NT2/D1 (cell line): ENCODE measurements around the gene MAP2K5.

Source experiments
- DNase-seq: peaks from one replicate; pipeline ENCODE4 v3.0.0-alpha.2; 2011; ENCODE audit warnings: low read depth, low spot score
- H3K27me3 ChIP-seq: 2 replicates; pipeline ENCODE4 v1.6.0; 2011; ENCODE audit warnings: mild to moderate bottlenecking; ENCODE audit not compliant: insufficient read length, insufficient read depth
- H3K36me3 ChIP-seq: 2 replicates; pipeline ENCODE4 v1.6.1; 2011; ENCODE audit warnings: mild to moderate bottlenecking, low read length, mixed read lengths; ENCODE audit not compliant: insufficient read depth, insufficient read length
- H3K4me1 ChIP-seq: 2 replicates; pipeline ENCODE4 v1.5.1; 2011; ENCODE audit not compliant: insufficient read depth, insufficient read length
- H3K4me3 ChIP-seq: 2 replicates; pipeline ENCODE4 v1.5.1; 2011; ENCODE audit warnings: low read depth; ENCODE audit not compliant: insufficient read length
- H3K9ac ChIP-seq: 2 replicates; pipeline ENCODE4 v1.6.0; 2011; ENCODE audit warnings: low read depth; ENCODE audit not compliant: insufficient read length
- H3K9me3 ChIP-seq: 2 replicates; pipeline ENCODE4 v1.5.1; 2011; ENCODE audit warnings: mild to moderate bottlenecking, low read length; ENCODE audit not compliant: insufficient read depth
- SUZ12 ChIP-seq: IDR thresholded peaks from 2 replicates; pipeline ENCODE4 v1.6.1; 2011; ENCODE audit not compliant: insufficient read length, insufficient read depth; ENCODE audit errors: extremely low read depth
- YY1 ChIP-seq: IDR thresholded peaks from 2 replicates; pipeline ENCODE4 v1.6.1; 2011; ENCODE audit not compliant: insufficient read length, insufficient read depth
- ZNF274 ChIP-seq: IDR thresholded peaks from 2 replicates; pipeline ENCODE4 v1.6.1; 2011; ENCODE audit warnings: mild to moderate bottlenecking, low read depth, low read length

MAP2K5 gene

DNA sequence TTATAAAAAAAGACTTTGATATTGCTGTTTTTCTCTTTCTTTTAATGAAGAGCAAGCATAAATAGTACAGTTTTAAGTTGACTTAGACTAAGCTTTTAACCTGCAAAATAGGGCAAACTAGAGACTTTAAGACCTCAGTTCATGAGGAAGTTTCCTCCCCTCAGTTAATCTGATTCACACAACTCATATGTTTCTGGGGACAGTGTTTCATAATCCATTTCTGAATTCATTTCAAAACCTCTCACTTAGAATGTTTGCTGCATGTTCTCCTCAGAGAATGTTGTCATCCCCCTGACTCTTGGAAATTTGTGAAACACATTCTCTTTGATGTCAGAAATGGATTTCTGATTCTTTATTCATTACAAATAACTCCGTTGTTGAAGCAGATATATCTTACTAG is 203.5 kb downstream of the MAP2K5 start:
- TF ChIP-seq YY1 (no peak), SUZ12 (no peak), ZNF274 (no peak)
- Histone ChIP-seq H3K4me1 (no peaks in the 10 kb centered on the region), H3K36me3 (no peaks in the 10 kb centered on the region), H3K9me3 (no peaks in the 10 kb centered on the region), H3K9ac (no peak overlapping the region), H3K4me3 (no peak overlapping the region), H3K27me3 (no peaks in the 10 kb centered on the region)
- DNase-seq: no peak

DNA sequence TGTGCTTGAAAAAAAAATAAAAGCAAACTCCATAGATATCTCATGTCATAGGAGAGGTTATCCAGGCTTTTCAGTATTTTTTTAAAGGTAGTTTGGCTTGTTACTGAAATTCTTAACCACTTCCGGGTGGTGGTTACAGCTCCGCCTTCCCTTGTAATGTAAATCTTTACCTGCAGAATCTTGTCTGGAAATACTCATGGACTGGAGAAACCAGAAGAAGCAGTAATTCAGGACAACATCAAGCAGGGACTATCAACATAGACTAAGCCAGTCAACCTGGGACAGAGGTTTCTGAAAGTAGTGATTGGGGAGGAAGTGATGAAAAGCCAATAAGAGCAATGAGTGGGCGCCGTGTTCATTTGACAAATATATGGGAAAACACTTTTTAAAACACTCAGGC is 203.9 kb downstream of the MAP2K5 start:
- no peak overlapping the region for H3K9ac ChIP-seq
- H3K9me3 ChIP-seq: no peaks in the 10 kb centered on the region
- no peaks in the 10 kb centered on the region for H3K36me3 ChIP-seq
- TF ChIP-seq SUZ12 (no peak), YY1 (no peak), ZNF274 (no peak)
- no peaks in the 10 kb centered on the region for H3K4me1 ChIP-seq
- H3K27me3 ChIP-seq: no peaks in the 10 kb centered on the region
- H3K4me3 ChIP-seq: no peak overlapping the region
- DNase-seq: no peak

DNA sequence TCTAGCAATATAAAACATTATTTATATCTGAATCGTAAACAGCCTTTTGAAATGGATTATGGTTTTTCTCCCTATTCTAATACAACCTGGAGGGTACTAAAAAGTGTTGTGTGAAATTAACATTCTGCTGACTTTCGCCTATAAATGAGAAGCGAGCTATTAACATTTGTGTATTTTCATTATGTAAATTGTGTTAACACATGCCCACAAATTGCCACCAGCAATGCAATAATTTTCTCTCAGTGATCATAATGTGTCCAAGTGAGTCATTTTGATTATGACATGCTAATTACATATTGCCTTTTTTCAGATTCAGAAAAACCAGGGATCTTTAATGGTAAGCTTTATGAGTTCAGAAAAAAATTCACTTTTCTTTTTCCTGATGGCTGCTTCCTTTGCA is 205.4 kb downstream of the MAP2K5 start:
- no peak overlapping the region for H3K9ac ChIP-seq
- no peak overlapping the region for H3K4me3 ChIP-seq

DNA sequence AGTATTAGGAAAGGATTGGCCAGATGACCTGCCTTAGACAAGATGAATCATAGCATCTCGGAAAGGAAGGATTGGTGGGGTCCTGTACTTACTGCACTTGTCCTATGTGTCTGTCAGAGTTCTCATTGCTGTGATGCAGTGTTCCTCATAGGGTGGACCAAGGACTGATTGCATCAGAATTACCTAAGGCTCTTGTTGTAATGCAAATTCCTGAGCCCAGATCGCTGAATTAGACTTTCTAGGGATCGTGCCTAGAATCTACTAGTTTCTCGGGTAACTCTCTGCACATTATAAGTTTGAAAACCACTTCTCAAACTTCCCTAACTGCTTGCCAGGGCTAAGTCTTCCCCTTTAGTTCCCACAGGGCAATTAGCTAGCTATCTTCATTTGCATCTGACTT is 207.9 kb downstream of the MAP2K5 start:
- H3K9me3 ChIP-seq: no peaks in the 10 kb centered on the region; the same call in 1 of the 2 replicates
- DNase-seq: peak; percentile 32
- no peaks in the 10 kb centered on the region for H3K27me3 ChIP-seq
- no peaks in the 10 kb centered on the region for H3K4me1 ChIP-seq
- H3K36me3 ChIP-seq: no peaks in the 10 kb centered on the region
- H3K4me3 ChIP-seq: no peak overlapping the region
- H3K9ac ChIP-seq: no peak overlapping the region
- TF ChIP-seq SUZ12 (no peak), ZNF274 (no peak), YY1 (no peak)

More for the DNA sequence above, 205.4 kb downstream of the MAP2K5 start:
- Histone ChIP-seq H3K27me3 (no peaks in the 10 kb centered on the region), H3K4me1 (no peaks in the 10 kb centered on the region), H3K36me3 (no peaks in the 10 kb centered on the region), H3K9me3 (no peaks in the 10 kb centered on the region; the same call in 1 of the 2 replicates)
- no peak for DNase-seq
- TF ChIP-seq SUZ12 (no peak), YY1 (no peak), ZNF274 (no peak)

GRCh38 chr15:67753891-67754290 is 211.4 kb downstream of the MAP2K5 start:
- Histone ChIP-seq H3K9me3 (no peaks in the 10 kb centered on the region; the same call in 1 of the 2 replicates), H3K36me3 (no peaks in the 10 kb centered on the region), H3K9ac (no peak overlapping the region), H3K27me3 (no peaks in the 10 kb centered on the region), H3K4me3 (no peak overlapping the region), H3K4me1 (no peaks in the 10 kb centered on the region)
- DNase-seq: no peak
- TF ChIP-seq SUZ12: no peak
- TF ChIP-seq ZNF274: no peak
- TF ChIP-seq YY1: no peak

GRCh38 chr15:67755264-67755663 is 212.8 kb downstream of the MAP2K5 start:
- Histone ChIP-seq H3K9ac (no peak overlapping the region), H3K27me3 (no peaks in the 10 kb centered on the region), H3K4me1 (no peaks in the 10 kb centered on the region), H3K4me3 (no peak overlapping the region), H3K36me3 (no peaks in the 10 kb centered on the region), H3K9me3 (no peaks in the 10 kb centered on the region; the same call in 1 of the 2 replicates)
- DNase-seq: no peak
- no peak for TF ChIP-seq SUZ12
- no peak for TF ChIP-seq YY1
- TF ChIP-seq ZNF274: no peak

DNA sequence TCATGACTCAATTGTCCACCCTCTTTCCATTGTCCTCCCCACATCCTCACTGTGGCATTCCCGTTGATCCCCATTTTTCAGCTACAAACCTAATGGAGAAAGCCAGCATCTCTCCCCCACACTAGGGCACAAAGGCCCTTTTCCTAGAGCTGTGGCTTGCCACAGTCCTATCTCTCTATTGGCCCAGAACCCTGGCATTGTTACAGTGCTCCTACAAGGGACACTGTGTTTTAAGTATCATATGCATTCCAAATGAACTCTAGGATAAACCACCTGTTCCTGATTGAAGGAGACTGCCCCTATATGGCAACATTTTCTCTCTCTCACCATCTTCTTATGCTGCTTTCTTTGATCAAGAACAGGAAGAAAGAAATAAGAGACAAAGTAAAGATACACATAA is 213.4 kb downstream of the MAP2K5 start:
- Histone ChIP-seq H3K9me3 (no peaks in the 10 kb centered on the region; the same call in 1 of the 2 replicates), H3K4me1 (no peaks in the 10 kb centered on the region), H3K9ac (no peak overlapping the region), H3K27me3 (no peaks in the 10 kb centered on the region), H3K4me3 (no peak overlapping the region), H3K36me3 (no peaks in the 10 kb centered on the region)
- no peak for DNase-seq
- TF ChIP-seq SUZ12: no peak
- no peak for TF ChIP-seq ZNF274
- no peak for TF ChIP-seq YY1

- Histone ChIP-seq H3K9me3 (no peaks in the 10 kb centered on the region), H3K9ac (no peak overlapping the region), H3K36me3 (no peaks in the 10 kb centered on the region), H3K4me1 (no peaks in the 10 kb centered on the region), H3K4me3 (no peak overlapping the region), H3K27me3 (no peaks in the 10 kb centered on the region)
- no peak for DNase-seq
- TF ChIP-seq ZNF274 (no peak), YY1 (no peak), SUZ12 (no peak)
Observed at GRCh38 chr15:67758619-67759300, 216.3 kb downstream of the MAP2K5 start.
